Thoracic aorta (tissue), 2 donors: ENCODE data around the gene MID2. TPM values are rescaled to one million over a fixed set of nuclear protein-coding genes. Genes with fewer than 3 reads are reported as not detected.

Experiments
- ATAC-seq: fragments of 150-250 bp; one replicate; pipeline ENCODE4 v1.8.0; 2017; ENCODE audit warnings: low read depth; ENCODE audit not compliant: insufficient number of reproducible peaks, low FRiP score
- DNase-seq: peaks from one replicate; pipeline ENCODE4 v3.0.0-alpha.2; 2020; ENCODE audit warnings: low spot score
- H3K27ac ChIP-seq, 2 donors: fragments of 200-600 bp; sonication (generic); 1 replicate in 1 of 2; 2 replicates in 1 of 2; pipeline ENCODE4 v1.5.1; 2016; ENCODE audit warnings: mild to moderate bottlenecking in 2 of 2, moderate library complexity in 2 of 2
- H3K27me3 ChIP-seq: fragments of 200-600 bp; sonication (generic); replicated peaks from 2 replicates; pipeline ENCODE4 v1.6.0; 2016; ENCODE audit warnings: mild to moderate bottlenecking; ENCODE audit not compliant: insufficient read depth
- H3K36me3 ChIP-seq: fragments of 200-600 bp; sonication (generic); one replicate; pipeline ENCODE4 v1.5.1; 2016
- H3K4me1 ChIP-seq, 2 donors: fragments of 200-600 bp; sonication (generic); 1 replicate in 1 of 2; 2 replicates in 1 of 2; pipeline versions ENCODE4 v1.5.1 to v1.6.0; 2016; ENCODE audit warnings: low read depth in 2 of 2, mild to moderate bottlenecking in 1 of 2; ENCODE audit not compliant: control insufficient read depth in 1 of 2
- H3K4me3 ChIP-seq: fragments of 200-600 bp; sonication (generic); 2 replicates; pipeline ENCODE4 v1.5.1; 2016; ENCODE audit warnings: mild to moderate bottlenecking
- H3K9me3 ChIP-seq: fragments of 200-600 bp; sonication (generic); 2 replicates; pipeline ENCODE4 v1.5.1; 2016
- total RNA-seq, 2 donors: library from RNA; depleted of rRNA; stranded (reverse); fragments of >200 nt; gene quantifications; one replicate each; pipeline versions ENCODE4 v1.1.0 to v1.2.3, GENCODE V29; 2016
- TF ChIP-seq, protein P1 (sequence below): fragments of 200-600 bp; sonication (generic); IDR thresholded peaks from one replicate; pipeline ENCODE4 v1.5.1; 2019; ENCODE audit warnings: antibody characterized with exemption

The MID2 gene
- total RNA-seq, 2 donors from 2014 or later, result 24.7 to 34.1 TPM

DNA sequence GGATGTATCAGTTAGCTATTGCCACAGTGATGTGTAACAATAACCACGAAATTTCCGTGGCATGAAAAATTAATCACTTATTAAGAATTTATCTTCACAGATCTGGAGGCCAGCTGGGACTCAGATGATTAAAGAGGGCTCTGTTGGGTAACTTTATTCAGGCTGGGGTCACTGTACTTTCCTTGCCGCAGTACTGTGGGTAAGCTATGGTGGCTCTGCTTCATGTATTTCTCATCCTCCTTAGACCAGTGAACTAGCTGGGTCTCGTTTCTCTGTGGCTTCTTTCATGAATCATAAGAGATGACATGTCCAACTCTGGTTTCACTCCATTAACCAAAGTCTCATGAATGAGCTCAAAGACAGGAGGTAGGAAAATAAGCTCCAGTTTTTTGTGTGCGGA is 143.0 kb downstream of the MID2 start:
- H3K9me3 ChIP-seq, result no peaks in the 10 kb centered on the region
- H3K27ac ChIP-seq, result no peak overlapping the region
- H3K4me1 ChIP-seq, result no peaks in the 10 kb centered on the region
- no peak for DNase-seq
- TF ChIP-seq, protein P1, sequence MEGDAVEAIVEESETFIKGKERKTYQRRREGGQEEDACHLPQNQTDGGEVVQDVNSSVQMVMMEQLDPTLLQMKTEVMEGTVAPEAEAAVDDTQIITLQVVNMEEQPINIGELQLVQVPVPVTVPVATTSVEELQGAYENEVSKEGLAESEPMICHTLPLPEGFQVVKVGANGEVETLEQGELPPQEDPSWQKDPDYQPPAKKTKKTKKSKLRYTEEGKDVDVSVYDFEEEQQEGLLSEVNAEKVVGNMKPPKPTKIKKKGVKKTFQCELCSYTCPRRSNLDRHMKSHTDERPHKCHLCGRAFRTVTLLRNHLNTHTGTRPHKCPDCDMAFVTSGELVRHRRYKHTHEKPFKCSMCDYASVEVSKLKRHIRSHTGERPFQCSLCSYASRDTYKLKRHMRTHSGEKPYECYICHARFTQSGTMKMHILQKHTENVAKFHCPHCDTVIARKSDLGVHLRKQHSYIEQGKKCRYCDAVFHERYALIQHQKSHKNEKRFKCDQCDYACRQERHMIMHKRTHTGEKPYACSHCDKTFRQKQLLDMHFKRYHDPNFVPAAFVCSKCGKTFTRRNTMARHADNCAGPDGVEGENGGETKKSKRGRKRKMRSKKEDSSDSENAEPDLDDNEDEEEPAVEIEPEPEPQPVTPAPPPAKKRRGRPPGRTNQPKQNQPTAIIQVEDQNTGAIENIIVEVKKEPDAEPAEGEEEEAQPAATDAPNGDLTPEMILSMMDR, result no peak
- no peak for ATAC-seq
- no peaks in the 10 kb centered on the region for H3K27me3 ChIP-seq
- H3K4me3 ChIP-seq, result no peak overlapping the region
- H3K36me3 ChIP-seq, result no peaks in the 10 kb centered on the region

DNA sequence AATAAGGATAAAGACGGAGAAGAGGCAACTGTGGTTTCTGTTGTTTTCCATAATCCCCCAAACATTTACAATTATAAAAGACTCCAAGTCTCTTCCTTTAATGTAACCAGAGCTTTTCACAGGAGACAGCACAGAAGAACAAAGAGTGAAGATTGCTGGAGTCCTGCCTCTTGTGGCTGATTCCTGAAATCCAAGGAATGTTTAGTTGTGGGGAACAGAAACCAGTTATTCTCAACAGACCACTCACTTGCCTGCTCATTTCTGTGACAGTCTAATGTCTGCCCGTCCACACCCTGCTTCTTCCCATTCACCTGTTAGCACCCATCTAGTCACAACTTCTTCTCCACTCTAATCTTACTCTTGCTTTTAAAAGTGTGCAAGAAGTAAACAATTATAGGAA is 144.4 kb downstream of the MID2 start:
- Histone ChIP-seq H3K9me3 (no peaks in the 10 kb centered on the region), H3K36me3 (no peaks in the 10 kb centered on the region), H3K27ac (no peak overlapping the region), H3K4me3 (no peak overlapping the region), H3K4me1 (no peaks in the 10 kb centered on the region), H3K27me3 (no peaks in the 10 kb centered on the region)
- DNase-seq, result no peak
- TF ChIP-seq, protein P1, result no peak
- ATAC-seq, result no peak

DNA sequence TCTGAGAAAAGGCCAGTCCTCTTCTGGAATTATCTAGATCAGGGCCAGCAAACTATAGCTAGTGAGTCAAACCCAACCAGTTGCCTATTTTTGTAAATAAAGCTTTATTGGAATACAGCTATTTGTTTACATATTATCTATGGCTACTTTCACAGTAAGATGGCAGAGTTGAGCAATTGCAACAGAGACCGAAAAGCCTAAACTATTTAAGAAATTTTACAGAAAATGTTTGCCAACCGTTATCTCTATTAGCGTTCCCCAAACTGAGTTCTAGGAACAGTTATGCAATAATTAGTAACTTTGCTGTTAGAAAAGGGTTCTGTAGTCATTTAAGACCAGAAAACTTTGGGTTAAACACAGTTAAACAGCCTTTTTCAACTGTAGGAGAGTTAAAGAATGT is 146.0 kb downstream of the MID2 start:
- H3K4me1 ChIP-seq, result no peaks in the 10 kb centered on the region
- ATAC-seq (no peak), DNase-seq (no peak)
- no peak overlapping the region for H3K27ac ChIP-seq
- TF ChIP-seq, protein P1, result no peak
- H3K9me3 ChIP-seq, result no peaks in the 10 kb centered on the region
- H3K4me3 ChIP-seq, result no peak overlapping the region
- no peaks in the 10 kb centered on the region for H3K27me3 ChIP-seq
- H3K36me3 ChIP-seq, result no peaks in the 10 kb centered on the region

Other genes starting within 250 kb of the MID2 start
- gene PRPS1, start 197.4 kb upstream of the MID2 start, total RNA-seq, result 10 to 100 TPM; 31.7 to 34.0 TPM
- gene TSC22D3, start 50.1 kb upstream of the MID2 start, total RNA-seq, result 100 to 1,000 TPM; 326 to 551 TPM
- not detected for gene NCBP2L, start 48.1 kb upstream of the MID2 start, total RNA-seq
- not detected for gene TEX13B, start 156.5 kb downstream of the MID2 start, total RNA-seq
- 1 to 10 TPM in 1 of 2 donors, under 1 TPM in 1; 0.54 to 8.2 TPM for gene VSIG1, start 219.2 kb downstream of the MID2 start, total RNA-seq